HPDE6-E6E7 (cell line): ENCODE results near the gene MMP7.
A peak's percentile ranks its signal among the peaks of the same experiment; 100 is the strongest.

ENCODE experiments used
- DNase-seq: peaks from one replicate; pipeline ENCODE4 v3.0.0; 2011; ENCODE audit warnings: missing footprints; ENCODE audit errors: extremely low spot score

Gene MMP7

GRCh38 chr11:102495161-102496042, 35.1 kb downstream of the MMP7 start:
- peak; percentile 52 for DNase-seq

GRCh38 chr11:102494216-102494615, 36.3 kb downstream of the MMP7 start:
- peak; percentile 16 for DNase-seq

- DNase-seq, result no peak
Measured at GRCh38 chr11:102493524-102493923, 37.0 kb downstream of the MMP7 start.

- no peak for DNase-seq
Measured at GRCh38 chr11:102491969-102492368, 38.6 kb downstream of the MMP7 start.

- DNase-seq, result no peak
Measured at GRCh38 chr11:102489186-102490145, 41.1 kb downstream of the MMP7 start.

GRCh38 chr11:102488208-102488607, 42.3 kb downstream of the MMP7 start:
- no peak for DNase-seq

- DNase-seq, result no peak
Measured at GRCh38 chr11:102487214-102487613, 43.3 kb downstream of the MMP7 start.

- no peak for DNase-seq
Measured at GRCh38 chr11:102486584-102486983, 44.0 kb downstream of the MMP7 start.

- DNase-seq, result no peak
Measured at GRCh38 chr11:102485095-102485722, 45.3 kb downstream of the MMP7 start.

GRCh38 chr11:102482433-102482832, 48.1 kb downstream of the MMP7 start:
- DNase-seq, result no peak

- DNase-seq, result no peak
Measured at GRCh38 chr11:102479733-102480132, 50.8 kb downstream of the MMP7 start.

GRCh38 chr11:102478673-102479299, 51.8 kb downstream of the MMP7 start:
- no peak for DNase-seq

GRCh38 chr11:102476812-102477211, 53.7 kb downstream of the MMP7 start:
- no peak for DNase-seq

GRCh38 chr11:102476069-102476468, 54.5 kb downstream of the MMP7 start:
- DNase-seq, result no peak

GRCh38 chr11:102473543-102473942, 57.0 kb downstream of the MMP7 start:
- no peak for DNase-seq

- DNase-seq, result no peak
Measured at GRCh38 chr11:102472127-102472526, 58.4 kb downstream of the MMP7 start.

GRCh38 chr11:102471474-102471873, 59.1 kb downstream of the MMP7 start:
- DNase-seq, result no peak
